A673 (cell line): ENCODE data around the gene TMEM40. TPM values are rescaled to one million over a fixed set of nuclear protein-coding genes. Genes with fewer than 3 reads are reported as not detected.

Source experiments
- BruUV-seq: library from RNA; stranded (reverse); fragments of 400-500 nt; replicated peaks from 2 replicates; lab custom pipeline; 2021; lab: Mats Ljungman, UMichigan
- CTCF ChIA-PET: fragments of 300-600 bp; sonication (Branson Sonifier 250); formaldehyde crosslinking; loops from one replicate; lab custom pipeline; 2022; ENCODE audit warnings: antibody characterized with exemption; lab: Charles Lee
- POLR2A ChIA-PET: fragments of 300-600 bp; sonication (Branson Sonifier 250); formaldehyde crosslinking; loops from one replicate; lab custom pipeline; 2022; ENCODE audit warnings: antibody characterized with exemption; ENCODE audit not compliant: low non-redundant PET; lab: Charles Lee
- DNase-seq: peaks from one replicate; pipeline ENCODE4 v3.0.0-alpha.2; 2015; ENCODE audit warnings: low spot score
- H3K27ac ChIP-seq: fragments of 200-600 bp; sonication (generic); 2 replicates; pipeline ENCODE4 v1.5.1; 2016; ENCODE audit warnings: mixed run types, low read depth, mild to moderate bottlenecking, mixed read lengths, antibody characterized with exemption, low read length; ENCODE audit not compliant: poor library complexity, severe bottlenecking
- H3K27me3 ChIP-seq: fragments of 200-600 bp; sonication (generic); replicated peaks from 2 replicates; pipeline ENCODE4 v1.6.1; 2017; ENCODE audit warnings: mixed run types, low read depth, mild to moderate bottlenecking, mixed read lengths, antibody characterized with exemption, low read length; ENCODE audit not compliant: insufficient read depth, poor library complexity
- H3K36me3 ChIP-seq: fragments of 200-600 bp; sonication (generic); 2 replicates; pipeline ENCODE4 v1.6.1; 2016; ENCODE audit warnings: mixed run types, mild to moderate bottlenecking, mixed read lengths, antibody characterized with exemption, low read length; ENCODE audit not compliant: insufficient read depth, poor library complexity, severe bottlenecking
- H3K4me1 ChIP-seq: fragments of 200-600 bp; sonication (generic); 2 replicates; pipeline ENCODE4 v1.6.1; 2017; ENCODE audit warnings: mixed run types, mild to moderate bottlenecking, mixed read lengths, antibody characterized with exemption, low read length; ENCODE audit not compliant: insufficient read depth, poor library complexity, severe bottlenecking
- H3K4me3 ChIP-seq: fragments of 200-600 bp; sonication (generic); 2 replicates; pipeline ENCODE4 v1.5.1; 2016; ENCODE audit warnings: low read depth, mixed run types, mild to moderate bottlenecking, mixed read lengths, low read length; ENCODE audit not compliant: poor library complexity, severe bottlenecking
- H3K9me3 ChIP-seq: fragments of 200-600 bp; sonication (generic); 2 replicates; pipeline ENCODE4 v1.6.1; 2016; ENCODE audit warnings: mixed run types, low read depth, mild to moderate bottlenecking, mixed read lengths, antibody characterized with exemption, low read length; ENCODE audit not compliant: poor library complexity, severe bottlenecking
- EZH2 ChIP-seq: fragments of 200-600 bp; sonication (generic); IDR thresholded peaks from 2 replicates; pipeline ENCODE4 v1.6.1; 2017; ENCODE audit warnings: borderline replicate concordance, low read depth, mild to moderate bottlenecking, mixed read lengths, antibody characterized with exemption, low read length; ENCODE audit not compliant: poor library complexity, severe bottlenecking
- intact Hi-C: fragments of 100-400 bp; cut with micrococcal nuclease; formaldehyde crosslinking; loops from one replicate; pipeline ENCODE4 v1.10.0; 2022; ENCODE audit not compliant: unreplicated experiment
- total RNA-seq: library from RNA; stranded (reverse); gene quantifications from 2 replicates; pipeline ENCODE4 v1.2.3, GENCODE V29; 2021
- TF ChIP-seq, protein P1 (sequence below): fragments of 300-800, 200-600 bp; sonication (generic); conservative IDR thresholded peaks from 2 replicates; pipeline ENCODE4 v1.5.1; 2017; ENCODE audit warnings: low read depth, mild to moderate bottlenecking, antibody characterized with exemption, low read length, moderate library complexity, mixed read lengths

Gene TMEM40
- total RNA-seq, 1 experiment from 2014 or later, result not detected

DNA sequence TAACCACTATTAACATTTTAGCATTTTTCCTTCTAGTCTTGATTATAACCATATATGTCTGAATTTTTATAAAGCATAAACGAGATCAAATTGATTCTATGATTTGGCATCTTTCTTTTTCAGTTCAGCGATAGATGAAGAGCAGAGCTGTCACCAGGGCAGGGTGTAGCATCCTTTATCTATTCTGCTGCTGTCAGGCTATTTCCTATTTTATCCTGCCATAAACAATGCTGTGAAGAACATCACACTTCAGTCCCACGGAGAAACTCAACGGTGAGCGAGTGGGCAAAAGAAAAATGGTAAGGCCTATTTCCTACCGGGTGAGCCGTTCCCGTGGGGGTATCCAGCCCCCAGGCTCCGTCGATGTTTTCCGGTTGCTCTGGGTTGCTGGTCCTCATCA is 15.5 kb downstream of the TMEM40 start:
- ChIA-PET POLR2A (no interaction called here), CTCF (interaction anchor here (0.6 kb wide), 1 partner anchor 36 kb away, joined by 3 read pairs; no protein-coding TSS in a partner anchor)
- no peaks in the 10 kb centered on the region for H3K36me3 ChIP-seq
- no peaks in the 10 kb centered on the region for H3K9me3 ChIP-seq
- H3K4me3 ChIP-seq, result no peak overlapping the region
- no peaks in the 10 kb centered on the region for H3K27me3 ChIP-seq
- no peaks in the 10 kb centered on the region for H3K4me1 ChIP-seq
- no peak overlapping the region for H3K27ac ChIP-seq
- intact Hi-C loops, result no loop called here
- TF ChIP-seq EZH2, result no peak
- TF ChIP-seq, protein P1, sequence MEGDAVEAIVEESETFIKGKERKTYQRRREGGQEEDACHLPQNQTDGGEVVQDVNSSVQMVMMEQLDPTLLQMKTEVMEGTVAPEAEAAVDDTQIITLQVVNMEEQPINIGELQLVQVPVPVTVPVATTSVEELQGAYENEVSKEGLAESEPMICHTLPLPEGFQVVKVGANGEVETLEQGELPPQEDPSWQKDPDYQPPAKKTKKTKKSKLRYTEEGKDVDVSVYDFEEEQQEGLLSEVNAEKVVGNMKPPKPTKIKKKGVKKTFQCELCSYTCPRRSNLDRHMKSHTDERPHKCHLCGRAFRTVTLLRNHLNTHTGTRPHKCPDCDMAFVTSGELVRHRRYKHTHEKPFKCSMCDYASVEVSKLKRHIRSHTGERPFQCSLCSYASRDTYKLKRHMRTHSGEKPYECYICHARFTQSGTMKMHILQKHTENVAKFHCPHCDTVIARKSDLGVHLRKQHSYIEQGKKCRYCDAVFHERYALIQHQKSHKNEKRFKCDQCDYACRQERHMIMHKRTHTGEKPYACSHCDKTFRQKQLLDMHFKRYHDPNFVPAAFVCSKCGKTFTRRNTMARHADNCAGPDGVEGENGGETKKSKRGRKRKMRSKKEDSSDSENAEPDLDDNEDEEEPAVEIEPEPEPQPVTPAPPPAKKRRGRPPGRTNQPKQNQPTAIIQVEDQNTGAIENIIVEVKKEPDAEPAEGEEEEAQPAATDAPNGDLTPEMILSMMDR, result no peak
- BruUV-seq, result no TSS peak
- DNase-seq, result no peak

DNA sequence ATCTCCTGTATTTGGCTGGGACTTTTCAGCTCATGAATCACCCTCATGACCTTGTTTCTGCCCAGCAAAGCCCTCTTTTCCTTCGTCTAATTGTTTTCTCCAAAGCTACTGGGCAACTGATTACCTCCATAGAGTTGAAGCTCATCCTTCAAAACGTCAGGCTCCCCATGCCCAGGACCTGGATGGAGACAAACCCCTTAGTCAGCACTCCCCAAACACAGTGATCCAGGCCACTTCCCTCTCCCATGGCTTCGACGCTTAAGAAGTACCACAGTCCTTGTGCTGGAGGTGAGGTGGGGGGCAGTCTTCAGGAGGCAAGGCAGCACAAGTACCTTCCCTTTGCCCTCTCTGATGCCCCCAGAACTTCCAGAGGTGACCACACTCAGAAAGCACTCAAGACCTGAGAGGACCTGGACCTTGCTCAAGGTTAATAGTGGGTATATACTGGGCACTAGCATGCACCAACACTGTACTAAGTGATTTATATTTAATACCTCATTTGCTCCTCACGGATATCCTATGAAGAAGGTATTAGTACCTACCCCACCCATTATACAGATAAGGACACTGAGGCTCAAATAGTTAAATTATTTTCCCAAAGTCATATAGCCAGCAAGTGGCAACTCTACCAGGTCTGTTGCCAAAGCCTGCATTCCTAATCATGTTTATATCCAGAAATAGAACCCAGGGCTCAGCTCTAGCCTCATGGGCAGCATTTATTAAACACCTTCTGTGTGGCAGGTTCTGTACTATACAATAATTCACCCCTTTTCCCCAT is 16.5 kb downstream of the TMEM40 start:
- ChIA-PET POLR2A (no interaction called here), CTCF (no interaction called here)
- DNase-seq, result no peak
- no peaks in the 10 kb centered on the region for H3K9me3 ChIP-seq
- no peak overlapping the region for H3K4me3 ChIP-seq
- no peak overlapping the region for H3K27ac ChIP-seq
- TF ChIP-seq EZH2, result no peak
- TF ChIP-seq, protein P1, result no peak
- no peaks in the 10 kb centered on the region for H3K36me3 ChIP-seq
- intact Hi-C loops, result no loop called here
- no TSS peak for BruUV-seq
- no peaks in the 10 kb centered on the region for H3K4me1 ChIP-seq
- H3K27me3 ChIP-seq, result no peaks in the 10 kb centered on the region

DNA sequence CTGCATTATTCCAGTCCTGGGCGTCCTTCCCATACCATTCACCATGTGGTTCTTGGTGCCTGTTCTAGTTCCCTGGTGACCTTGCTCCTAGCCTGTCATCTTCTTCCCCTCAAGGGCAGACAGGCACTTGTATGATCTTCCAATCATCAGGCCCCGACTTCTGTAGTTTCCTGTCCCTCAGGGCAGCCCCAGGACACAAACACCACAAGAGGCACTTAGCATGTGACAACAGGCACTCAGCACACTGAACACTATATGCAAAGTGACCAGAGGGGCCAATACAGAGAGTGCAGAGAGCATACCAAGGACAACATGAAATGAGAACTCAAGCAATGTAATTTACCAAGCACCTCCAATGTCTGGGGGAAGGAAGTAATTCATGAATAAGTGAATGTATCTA is 17.9 kb downstream of the TMEM40 start:
- no peaks in the 10 kb centered on the region for H3K27me3 ChIP-seq
- CTCF ChIA-PET, result no interaction called here
- TF ChIP-seq EZH2, result no peak
- TF ChIP-seq, protein P1, result no peak

More for the DNA sequence above, 17.9 kb downstream of the TMEM40 start:
- intact Hi-C loops, result no loop called here
- DNase-seq, result no peak
- Histone ChIP-seq H3K9me3 (no peaks in the 10 kb centered on the region), H3K4me3 (no peak overlapping the region), H3K4me1 (no peaks in the 10 kb centered on the region), H3K27ac (no peak overlapping the region), H3K36me3 (no peaks in the 10 kb centered on the region)
- BruUV-seq, result no TSS peak
- POLR2A ChIA-PET, result no interaction called here
